ENCODE results near the gene TSPAN31.

TSPAN31 gene

DNA sequence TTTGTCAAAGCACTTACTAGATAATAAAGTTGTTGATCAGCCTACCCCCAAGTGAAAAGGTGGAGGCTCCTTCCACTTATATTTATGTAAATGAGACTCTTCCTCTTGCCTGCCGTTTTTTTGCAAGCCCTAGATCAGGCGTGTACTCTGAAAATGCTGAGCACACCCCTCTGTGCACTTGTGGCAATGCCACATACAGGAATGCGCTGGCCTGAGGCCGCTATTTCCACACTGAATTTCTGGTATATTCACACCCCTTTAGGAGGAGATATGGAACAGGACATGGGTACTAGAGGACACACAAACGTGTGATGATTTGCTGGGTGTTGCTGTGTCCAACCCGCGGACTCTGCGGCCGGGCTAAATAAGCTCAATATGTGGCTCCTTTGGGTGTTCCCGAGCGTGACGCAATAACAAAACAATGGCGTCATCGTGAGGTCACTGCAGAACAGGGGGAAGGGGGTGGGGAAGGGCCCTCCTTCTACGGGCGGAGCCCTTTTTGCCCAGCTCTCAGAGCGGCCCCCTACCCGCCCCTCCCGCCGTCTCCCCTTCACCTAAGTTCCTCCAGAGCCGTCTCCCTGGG lies 554 bp upstream of the TSPAN31 start (continued):
- no peak for TF ChIP-seq ZNF138 (tag by site-specific recombination; IDR thresholded peaks at IDR 0.05; ENCODE audit: borderline replicate concordance)
- TF ChIP-seq, protein P1, sequence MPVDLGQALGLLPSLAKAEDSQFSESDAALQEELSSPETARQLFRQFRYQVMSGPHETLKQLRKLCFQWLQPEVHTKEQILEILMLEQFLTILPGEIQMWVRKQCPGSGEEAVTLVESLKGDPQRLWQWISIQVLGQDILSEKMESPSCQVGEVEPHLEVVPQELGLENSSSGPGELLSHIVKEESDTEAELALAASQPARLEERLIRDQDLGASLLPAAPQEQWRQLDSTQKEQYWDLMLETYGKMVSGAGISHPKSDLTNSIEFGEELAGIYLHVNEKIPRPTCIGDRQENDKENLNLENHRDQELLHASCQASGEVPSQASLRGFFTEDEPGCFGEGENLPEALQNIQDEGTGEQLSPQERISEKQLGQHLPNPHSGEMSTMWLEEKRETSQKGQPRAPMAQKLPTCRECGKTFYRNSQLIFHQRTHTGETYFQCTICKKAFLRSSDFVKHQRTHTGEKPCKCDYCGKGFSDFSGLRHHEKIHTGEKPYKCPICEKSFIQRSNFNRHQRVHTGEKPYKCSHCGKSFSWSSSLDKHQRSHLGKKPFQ (tag by site-specific recombination; IDR thresholded peaks at IDR 0.05): peak; percentile 43; the same call in 1 of the 2 replicates
- TF ChIP-seq, protein P2, sequence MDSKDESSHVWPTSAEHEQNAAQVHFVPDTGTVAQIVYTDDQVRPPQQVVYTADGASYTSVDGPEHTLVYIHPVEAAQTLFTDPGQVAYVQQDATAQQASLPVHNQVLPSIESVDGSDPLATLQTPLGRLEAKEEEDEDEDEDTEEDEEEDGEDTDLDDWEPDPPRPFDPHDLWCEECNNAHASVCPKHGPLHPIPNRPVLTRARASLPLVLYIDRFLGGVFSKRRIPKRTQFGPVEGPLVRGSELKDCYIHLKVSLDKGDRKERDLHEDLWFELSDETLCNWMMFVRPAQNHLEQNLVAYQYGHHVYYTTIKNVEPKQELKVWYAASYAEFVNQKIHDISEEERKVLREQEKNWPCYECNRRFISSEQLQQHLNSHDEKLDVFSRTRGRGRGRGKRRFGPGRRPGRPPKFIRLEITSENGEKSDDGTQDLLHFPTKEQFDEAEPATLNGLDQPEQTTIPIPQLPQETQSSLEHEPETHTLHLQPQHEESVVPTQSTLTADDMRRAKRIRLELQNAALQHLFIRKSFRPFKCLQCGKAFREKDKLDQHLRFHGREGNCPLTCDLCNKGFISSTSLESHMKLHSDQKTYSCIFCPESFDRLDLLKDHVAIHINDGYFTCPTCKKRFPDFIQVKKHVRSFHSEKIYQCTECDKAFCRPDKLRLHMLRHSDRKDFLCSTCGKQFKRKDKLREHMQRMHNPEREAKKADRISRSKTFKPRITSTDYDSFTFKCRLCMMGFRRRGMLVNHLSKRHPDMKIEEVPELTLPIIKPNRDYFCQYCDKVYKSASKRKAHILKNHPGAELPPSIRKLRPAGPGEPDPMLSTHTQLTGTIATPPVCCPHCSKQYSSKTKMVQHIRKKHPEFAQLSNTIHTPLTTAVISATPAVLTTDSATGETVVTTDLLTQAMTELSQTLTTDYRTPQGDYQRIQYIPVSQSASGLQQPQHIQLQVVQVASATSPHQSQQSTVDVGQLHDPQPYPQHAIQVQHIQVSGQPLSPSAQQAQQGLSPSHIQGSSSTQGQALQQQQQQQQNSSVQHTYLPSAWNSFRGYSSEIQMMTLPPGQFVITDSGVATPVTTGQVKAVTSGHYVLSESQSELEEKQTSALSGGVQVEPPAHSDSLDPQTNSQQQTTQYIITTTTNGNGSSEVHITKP (tag by site-specific recombination; IDR thresholded peaks at IDR 0.05): peak; percentile 79
- TF ChIP-seq, protein P3, sequence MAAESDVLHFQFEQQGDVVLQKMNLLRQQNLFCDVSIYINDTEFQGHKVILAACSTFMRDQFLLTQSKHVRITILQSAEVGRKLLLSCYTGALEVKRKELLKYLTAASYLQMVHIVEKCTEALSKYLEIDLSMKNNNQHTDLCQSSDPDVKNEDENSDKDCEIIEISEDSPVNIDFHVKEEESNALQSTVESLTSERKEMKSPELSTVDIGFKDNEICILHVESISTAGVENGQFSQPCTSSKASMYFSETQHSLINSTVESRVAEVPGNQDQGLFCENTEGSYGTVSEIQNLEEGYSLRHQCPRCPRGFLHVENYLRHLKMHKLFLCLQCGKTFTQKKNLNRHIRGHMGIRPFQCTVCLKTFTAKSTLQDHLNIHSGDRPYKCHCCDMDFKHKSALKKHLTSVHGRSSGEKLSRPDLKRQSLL (tag by site-specific recombination; IDR thresholded peaks at IDR 0.05): no peak
- TF ChIP-seq, protein P4, sequence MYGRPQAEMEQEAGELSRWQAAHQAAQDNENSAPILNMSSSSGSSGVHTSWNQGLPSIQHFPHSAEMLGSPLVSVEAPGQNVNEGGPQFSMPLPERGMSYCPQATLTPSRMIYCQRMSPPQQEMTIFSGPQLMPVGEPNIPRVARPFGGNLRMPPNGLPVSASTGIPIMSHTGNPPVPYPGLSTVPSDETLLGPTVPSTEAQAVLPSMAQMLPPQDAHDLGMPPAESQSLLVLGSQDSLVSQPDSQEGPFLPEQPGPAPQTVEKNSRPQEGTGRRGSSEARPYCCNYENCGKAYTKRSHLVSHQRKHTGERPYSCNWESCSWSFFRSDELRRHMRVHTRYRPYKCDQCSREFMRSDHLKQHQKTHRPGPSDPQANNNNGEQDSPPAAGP (tag by site-specific recombination; IDR thresholded peaks at IDR 0.05): peak; percentile 89
- TF ChIP-seq, protein P5, sequence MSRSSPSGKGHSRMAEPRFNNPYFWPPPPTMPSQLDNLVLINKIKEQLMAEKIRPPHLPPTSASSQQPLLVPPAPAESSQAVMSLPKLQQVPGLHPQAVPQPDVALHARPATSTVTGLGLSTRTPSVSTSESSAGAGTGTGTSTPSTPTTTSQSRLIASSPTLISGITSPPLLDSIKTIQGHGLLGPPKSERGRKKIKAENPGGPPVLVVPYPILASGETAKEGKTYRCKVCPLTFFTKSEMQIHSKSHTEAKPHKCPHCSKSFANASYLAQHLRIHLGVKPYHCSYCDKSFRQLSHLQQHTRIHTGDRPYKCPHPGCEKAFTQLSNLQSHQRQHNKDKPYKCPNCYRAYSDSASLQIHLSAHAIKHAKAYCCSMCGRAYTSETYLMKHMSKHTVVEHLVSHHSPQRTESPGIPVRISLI (tag by site-specific recombination; IDR thresholded peaks at IDR 0.05): no peak
- TF ChIP-seq RBAK (tag by site-specific recombination; IDR thresholded peaks at IDR 0.05): no peak
- TF ChIP-seq HOXA7 (CRISPR knock-in tag; IDR thresholded peaks at IDR 0.05; ENCODE audit: borderline replicate concordance): no peak
- TF ChIP-seq TCF7L2 (IDR thresholded peaks at IDR 0.05; ENCODE audit: borderline replicate concordance, low read depth, low read length): no peak
- TF ChIP-seq ZNF791 (tag by site-specific recombination; IDR thresholded peaks at IDR 0.05): no peak
- no peak; the same call in 1 of the 2 replicates for TF ChIP-seq ZNF391 (tag by site-specific recombination; IDR thresholded peaks at IDR 0.05; ENCODE audit: borderline replicate concordance, low read depth)
- TF ChIP-seq, protein P6, sequence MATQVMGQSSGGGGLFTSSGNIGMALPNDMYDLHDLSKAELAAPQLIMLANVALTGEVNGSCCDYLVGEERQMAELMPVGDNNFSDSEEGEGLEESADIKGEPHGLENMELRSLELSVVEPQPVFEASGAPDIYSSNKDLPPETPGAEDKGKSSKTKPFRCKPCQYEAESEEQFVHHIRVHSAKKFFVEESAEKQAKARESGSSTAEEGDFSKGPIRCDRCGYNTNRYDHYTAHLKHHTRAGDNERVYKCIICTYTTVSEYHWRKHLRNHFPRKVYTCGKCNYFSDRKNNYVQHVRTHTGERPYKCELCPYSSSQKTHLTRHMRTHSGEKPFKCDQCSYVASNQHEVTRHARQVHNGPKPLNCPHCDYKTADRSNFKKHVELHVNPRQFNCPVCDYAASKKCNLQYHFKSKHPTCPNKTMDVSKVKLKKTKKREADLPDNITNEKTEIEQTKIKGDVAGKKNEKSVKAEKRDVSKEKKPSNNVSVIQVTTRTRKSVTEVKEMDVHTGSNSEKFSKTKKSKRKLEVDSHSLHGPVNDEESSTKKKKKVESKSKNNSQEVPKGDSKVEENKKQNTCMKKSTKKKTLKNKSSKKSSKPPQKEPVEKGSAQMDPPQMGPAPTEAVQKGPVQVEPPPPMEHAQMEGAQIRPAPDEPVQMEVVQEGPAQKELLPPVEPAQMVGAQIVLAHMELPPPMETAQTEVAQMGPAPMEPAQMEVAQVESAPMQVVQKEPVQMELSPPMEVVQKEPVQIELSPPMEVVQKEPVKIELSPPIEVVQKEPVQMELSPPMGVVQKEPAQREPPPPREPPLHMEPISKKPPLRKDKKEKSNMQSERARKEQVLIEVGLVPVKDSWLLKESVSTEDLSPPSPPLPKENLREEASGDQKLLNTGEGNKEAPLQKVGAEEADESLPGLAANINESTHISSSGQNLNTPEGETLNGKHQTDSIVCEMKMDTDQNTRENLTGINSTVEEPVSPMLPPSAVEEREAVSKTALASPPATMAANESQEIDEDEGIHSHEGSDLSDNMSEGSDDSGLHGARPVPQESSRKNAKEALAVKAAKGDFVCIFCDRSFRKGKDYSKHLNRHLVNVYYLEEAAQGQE (tag by site-specific recombination; IDR thresholded peaks at IDR 0.05): no peak
- peak; percentile 82 for TF ChIP-seq ZNF423 (tag by site-specific recombination; IDR thresholded peaks at IDR 0.05)
- TF ChIP-seq ZFP37 (tag by site-specific recombination; IDR thresholded peaks at IDR 0.05): peak; percentile 65; the same call in 1 of the 2 replicates
- TF ChIP-seq IKZF3 (tag by site-specific recombination; IDR thresholded peaks at IDR 0.05): no peak
- no peak for TF ChIP-seq WT1 (tag by site-specific recombination; IDR thresholded peaks at IDR 0.05)
- TF ChIP-seq ZBTB17 (tag by site-specific recombination; IDR thresholded peaks at IDR 0.05): no peak; the same call in 1 of the 2 replicates
- peak; percentile 27; the same call in 1 of the 2 replicates for TF ChIP-seq ZNF292 (tag by site-specific recombination; IDR thresholded peaks at IDR 0.05; ENCODE audit: borderline replicate concordance, low read depth)
- TF ChIP-seq ZNF510 (tag by site-specific recombination; IDR thresholded peaks at IDR 0.05; ENCODE audit: insufficient replicate concordance): no peak
- TF ChIP-seq EGR2 (tag by site-specific recombination; IDR thresholded peaks at IDR 0.05; ENCODE audit: low read depth): no peak
- TF ChIP-seq ZNF548 (tag by site-specific recombination; IDR thresholded peaks at IDR 0.05): no peak
- TF ChIP-seq ZNF112 (tag by site-specific recombination; IDR thresholded peaks at IDR 0.05): no peak
- TF ChIP-seq ZNF549 (tag by site-specific recombination; IDR thresholded peaks at IDR 0.05): no peak
- TF ChIP-seq ZNF114 (tag by site-specific recombination; IDR thresholded peaks at IDR 0.05): no peak
- no peak for TF ChIP-seq ZNF175 (tag by site-specific recombination; IDR thresholded peaks at IDR 0.05)
- TF ChIP-seq ZNF621 (tag by site-specific recombination; IDR thresholded peaks at IDR 0.05): no peak
- no peak for TF ChIP-seq TRIM28 (IDR thresholded peaks at IDR 0.05; ENCODE audit: borderline replicate concordance, low read length)
- no peak for TF ChIP-seq GLIS1 (tag by site-specific recombination; IDR thresholded peaks at IDR 0.05)
- TF ChIP-seq ZNF157 (tag by site-specific recombination; IDR thresholded peaks at IDR 0.05): no peak
